PC-9 (cell line): Measurements from ENCODE around the gene PTPRA. TPM values are rescaled to one million over a fixed set of nuclear protein-coding genes. Genes with fewer than 3 reads are reported as not detected.

Experiments
- BruUV-seq: library from RNA; stranded (reverse); fragments of 400-500 nt; replicated peaks from 2 replicates; lab custom pipeline; 2021; lab: Mats Ljungman, UMichigan
- CTCF ChIA-PET: fragments of 300-600 bp; sonication (Branson Sonifier 250); formaldehyde crosslinking; loops from one replicate; lab custom pipeline; 2022; ENCODE audit warnings: antibody characterized with exemption; lab: Charles Lee
- POLR2A ChIA-PET: fragments of 300-600 bp; sonication (Branson Sonifier 250); formaldehyde crosslinking; loops from one replicate; lab custom pipeline; 2022; ENCODE audit warnings: antibody characterized with exemption; ENCODE audit not compliant: unreplicated experiment; lab: Charles Lee
- DNase-seq, 2 experiments: peaks; one replicate each; pipeline versions ENCODE4 v3.0.0 to v3.0.0-alpha.2; 2015 to 2022; ENCODE audit warnings: mixed read lengths in 1 of 2
- H2AFZ ChIP-seq: fragments of 200-600 bp; sonication (generic); 2 replicates; pipeline ENCODE4 v1.8.1; 2017; ENCODE audit warnings: antibody characterized with exemption
- H3F3A ChIP-seq: fragments of 200-600 bp; sonication (generic); 2 replicates; pipeline ENCODE4 v1.8.1; 2017; ENCODE audit warnings: antibody characterized with exemption, mild to moderate bottlenecking, low read depth; ENCODE audit not compliant: insufficient read depth
- H3K27ac ChIP-seq: fragments of 200-600 bp; sonication (generic); 2 replicates; pipeline ENCODE4 v1.6.1; 2016; ENCODE audit warnings: mixed run types
- H3K27me3 ChIP-seq: fragments of 200-600 bp; sonication (generic); 2 replicates; pipeline ENCODE4 v1.6.1; 2016; ENCODE audit warnings: low read depth, mixed run types; ENCODE audit not compliant: insufficient read depth
- H3K36me3 ChIP-seq: fragments of 200-600 bp; sonication (generic); 2 replicates; pipeline ENCODE4 v1.6.1; 2016; ENCODE audit warnings: low read depth, mixed run types
- H3K4me1 ChIP-seq: fragments of 200-600 bp; sonication (generic); replicated peaks from 2 replicates; pipeline ENCODE4 v1.6.1; 2016; ENCODE audit warnings: mixed run types; ENCODE audit not compliant: insufficient read depth
- H3K4me2 ChIP-seq: fragments of 200-600 bp; sonication (generic); 2 replicates; pipeline ENCODE4 v1.6.1; 2017; ENCODE audit warnings: mixed run types
- H3K4me3 ChIP-seq: fragments of 200-600 bp; sonication (generic); 2 replicates; pipeline ENCODE4 v1.6.1; 2016; ENCODE audit warnings: mixed run types
- H3K79me2 ChIP-seq: fragments of 200-600 bp; sonication (generic); 2 replicates; pipeline ENCODE4 v1.6.1; 2017; ENCODE audit warnings: low read depth, mixed run types
- H3K9me2 ChIP-seq: fragments of 200-600 bp; sonication (generic); 2 replicates; pipeline ENCODE4 v1.8.1; 2017; ENCODE audit warnings: mild to moderate bottlenecking; ENCODE audit not compliant: insufficient read depth
- H3K9me3 ChIP-seq: fragments of 200-600 bp; sonication (generic); 2 replicates; pipeline ENCODE4 v1.8.1; 2016; ENCODE audit warnings: low read depth; ENCODE audit not compliant: insufficient read depth
- H4K20me1 ChIP-seq: fragments of 200-600 bp; sonication (generic); 2 replicates; pipeline ENCODE4 v1.8.1; 2017; ENCODE audit not compliant: insufficient read depth
- CTCF ChIP-seq: fragments of 200-600 bp; sonication (generic); conservative IDR thresholded peaks from 2 replicates; pipeline ENCODE4 v1.6.1; 2017; ENCODE audit warnings: mixed run types, antibody characterized with exemption, mild to moderate bottlenecking, moderate library complexity
- EZH2 ChIP-seq: fragments of 200-600 bp; sonication (generic); IDR thresholded peaks from 2 replicates; pipeline ENCODE4 v1.8.0; 2017; ENCODE audit warnings: antibody characterized with exemption, low read depth
- intact Hi-C: fragments of 100-400 bp; cut with micrococcal nuclease; formaldehyde crosslinking; loops from one replicate; pipeline ENCODE4 v1.10.0; 2022; ENCODE audit not compliant: unreplicated experiment
- total RNA-seq: library from RNA; stranded (reverse); gene quantifications from 2 replicates; pipeline ENCODE4 v1.2.3, GENCODE V29; 2021

Gene PTPRA
- total RNA-seq, 1 experiment from 2014 or later: 48.8 TPM

GRCh38 chr20:2903686-2904085 lies 30.4 kb downstream of the PTPRA start:
- Histone ChIP-seq H3K4me2 (no peak overlapping the region), H3K27ac (no peak overlapping the region), H3K79me2 (peaks cover 14% of the 10 kb centered on the region; the same call in 1 of the 2 replicates), H3K4me3 (no peak overlapping the region), H3F3A (no peaks in the 10 kb centered on the region), H3K9me2 (no peaks in the 10 kb centered on the region), H4K20me1 (0 out of 2 replicates have a peak, but pooled peaks cover under 1% of the 10 kb centered on the region), H3K36me3 (no peaks in the 10 kb centered on the region), H3K4me1 (no peaks in the 10 kb centered on the region), H3K27me3 (no peaks in the 10 kb centered on the region), H3K9me3 (no peaks in the 10 kb centered on the region), H2AFZ (no peak overlapping the region)
- intact Hi-C loops: no loop called here
- TF ChIP-seq CTCF: no peak
- TF ChIP-seq EZH2: no peak
- BruUV-seq: no TSS peak
- CTCF ChIA-PET: no interaction called here
- POLR2A ChIA-PET: no interaction called here
- DNase-seq: no peak

GRCh38 chr20:2907519-2907918 lies 34.2 kb downstream of the PTPRA start:
- intact Hi-C loops: no loop called here
- TF ChIP-seq EZH2: no peak
- TF ChIP-seq CTCF: no peak
- no peaks in the 10 kb centered on the region for H3K4me1 ChIP-seq
- no peak for DNase-seq
- BruUV-seq: no TSS peak
- POLR2A ChIA-PET: no interaction called here
- no peaks in the 10 kb centered on the region for H3K27me3 ChIP-seq
- no peaks in the 10 kb centered on the region for H3F3A ChIP-seq
- no peak overlapping the region for H3K4me3 ChIP-seq
- H3K79me2 ChIP-seq: peaks cover 14% of the 10 kb centered on the region; the same call in 1 of the 2 replicates
- peaks cover 8% of the 10 kb centered on the region; the same call in 1 of the 2 replicates for H4K20me1 ChIP-seq
- no peaks in the 10 kb centered on the region for H3K9me2 ChIP-seq
- H3K27ac ChIP-seq: no peak overlapping the region
- no peaks in the 10 kb centered on the region for H3K9me3 ChIP-seq
- CTCF ChIA-PET: no interaction called here
- no peak overlapping the region for H2AFZ ChIP-seq
- H3K36me3 ChIP-seq: no peaks in the 10 kb centered on the region
- H3K4me2 ChIP-seq: no peak overlapping the region

GRCh38 chr20:2909953-2910352 lies 36.7 kb downstream of the PTPRA start:
- no peaks in the 10 kb centered on the region for H3K9me2 ChIP-seq
- no peak for DNase-seq
- POLR2A ChIA-PET: no interaction called here
- H3K27me3 ChIP-seq: no peaks in the 10 kb centered on the region
- intact Hi-C loops: no loop called here
- no TSS peak for BruUV-seq
- no peaks in the 10 kb centered on the region for H3K36me3 ChIP-seq
- TF ChIP-seq CTCF: no peak
- TF ChIP-seq EZH2: no peak
- CTCF ChIA-PET: interaction anchor here (0.6 kb wide), 2 partner anchors 91 to 165 kb away, joined by 3 to 4 read pairs; no protein-coding TSS in a partner anchor
- no peaks in the 10 kb centered on the region for H3K9me3 ChIP-seq
- H3K4me3 ChIP-seq: no peak overlapping the region
- H2AFZ ChIP-seq: no peak overlapping the region
- H3K79me2 ChIP-seq: 0 out of 2 replicates have a peak, but pooled peaks cover 6% of the 10 kb centered on the region
- H3K4me1 ChIP-seq: no peaks in the 10 kb centered on the region
- no peak overlapping the region for H3K4me2 ChIP-seq
- H3K27ac ChIP-seq: no peak overlapping the region
- H4K20me1 ChIP-seq: peaks cover 8% of the 10 kb centered on the region; the same call in 1 of the 2 replicates
- no peaks in the 10 kb centered on the region for H3F3A ChIP-seq
